Peyer's patch (tissue), 4 donors: ENCODE data around the gene B4GALNT1. TPM values are rescaled to one million over a fixed set of nuclear protein-coding genes. Genes with fewer than 3 reads are reported as not detected.

ENCODE experiments used
- DNase-seq, 3 donors: peaks; one replicate each; pipeline ENCODE4 v3.0.0-alpha.2; 2017 to 2019
- H3K27ac ChIP-seq, 4 donors: fragments of 200-600 bp; sonication (generic); one replicate each; pipeline ENCODE4 v1.5.1; 2016 to 2019
- H3K27me3 ChIP-seq, 2 donors: fragments of 200-600 bp; sonication (generic); one replicate each; pipeline ENCODE4 v1.5.1; 2019
- H3K36me3 ChIP-seq, 3 donors: fragments of 200-600 bp; sonication (generic); one replicate each; pipeline ENCODE4 v1.5.1; 2016 to 2019
- H3K4me1 ChIP-seq, 4 donors: fragments of 200-600 bp; sonication (generic); one replicate each; pipeline ENCODE4 v1.5.1; 2016 to 2019
- H3K4me3 ChIP-seq, 4 donors: fragments of 200-600 bp; sonication (generic); 1 replicate in 3 of 4; 2 replicates in 1 of 4; pipeline ENCODE4 v1.5.1; 2016 to 2019; ENCODE audit warnings: mild to moderate bottlenecking in 1 of 4
- H3K9me3 ChIP-seq, 4 donors: fragments of 200-600 bp; sonication (generic); one replicate each; pipeline ENCODE4 v1.5.1; 2016 to 2019; ENCODE audit warnings: mild to moderate bottlenecking in 1 of 4
- CTCF ChIP-seq, 6 experiments: fragments of 450-650 bp in 4 of 6; fragments of 200-600 bp in 2 of 6; sonication (generic) in 1 of 6; IDR thresholded peaks; one replicate each; pipeline ENCODE4 v1.5.1; 2017 to 2019; ENCODE audit warnings: antibody characterized with exemption in 6 of 6, mild to moderate bottlenecking in 3 of 6, moderate library complexity in 1 of 6
- POLR2A ChIP-seq, 2 donors: fragments of 450-650 bp; IDR thresholded peaks; one replicate each; pipeline ENCODE4 v1.5.1; 2017; ENCODE audit warnings: antibody characterized with exemption in 2 of 2, mild to moderate bottlenecking in 2 of 2, moderate library complexity in 2 of 2
- total RNA-seq, 4 donors: library from RNA; depleted of rRNA; stranded (reverse); fragments of >200 nt; gene quantifications; one replicate each; pipeline ENCODE4 v1.1.0, GENCODE V29; 2016

The B4GALNT1 gene
- total RNA-seq, 4 donors from 2014 or later, result 0.40 TPM; not detected in 3

DNA sequence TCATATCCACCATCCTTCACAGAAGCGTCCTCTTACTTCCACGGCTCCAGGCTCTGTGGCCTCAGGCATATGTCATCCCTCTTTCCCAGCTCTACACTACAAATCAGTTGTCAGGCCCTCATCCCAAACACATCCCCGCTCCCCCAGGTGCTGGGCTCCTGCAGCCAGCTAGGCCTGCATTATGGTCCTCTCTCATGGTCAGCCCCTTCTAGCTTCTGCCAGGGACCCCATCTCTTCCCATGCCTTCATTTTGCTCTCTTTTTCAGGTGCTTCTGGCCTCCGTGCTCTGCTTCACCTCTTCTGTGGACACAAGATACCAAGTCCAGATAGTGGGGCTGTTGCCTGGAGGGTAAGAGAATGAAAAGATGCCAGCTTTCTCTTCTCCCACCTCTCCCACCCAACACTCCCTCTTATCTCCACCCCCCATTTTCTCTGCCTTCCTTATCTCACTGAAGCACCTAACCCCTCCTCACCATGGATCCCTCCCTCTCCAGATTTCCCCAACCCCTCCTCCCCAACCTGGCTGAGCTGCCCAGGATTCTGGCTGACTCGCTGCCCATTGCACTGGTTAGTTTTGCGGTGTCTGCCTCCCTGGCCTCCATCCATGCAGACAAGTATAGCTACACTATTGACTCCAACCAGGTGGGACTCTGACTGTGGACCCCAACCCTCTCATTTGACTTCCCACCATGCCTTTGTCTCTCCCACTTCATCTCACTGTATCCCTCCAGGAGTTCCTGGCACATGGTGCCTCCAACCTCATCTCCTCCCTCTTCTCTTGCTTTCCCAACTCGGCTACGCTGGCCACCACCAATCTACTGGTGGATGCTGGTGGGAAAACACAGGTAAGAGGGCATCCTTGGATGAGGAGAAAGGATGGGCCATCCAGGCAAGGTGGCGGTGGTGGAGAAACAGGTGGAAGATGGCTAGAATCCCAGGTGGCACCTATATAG, 10.4 kb downstream of the B4GALNT1 start:
- no peak for DNase-seq
- Histone ChIP-seq H3K4me1 (peaks cover 3 to 27% (median 14%) of the 10 kb centered on the region in 4 donors), H3K9me3 (no peaks in the 10 kb centered on the region), H3K4me3 (no peak overlapping the region), H3K27me3 (peaks cover 0 to 28% of the 10 kb centered on the region in 2 donors), H3K27ac (no peak overlapping the region), H3K36me3 (no peaks in the 10 kb centered on the region)
- TF ChIP-seq CTCF (IDR thresholded peaks at IDR 0.05), result no peak

GRCh38 chr12:57621497-57622292, 11.3 kb downstream of the B4GALNT1 start:
- peak; percentile 55 to 79 (median 75) for DNase-seq

GRCh38 chr12:57620936-57621496, 12.0 kb downstream of the B4GALNT1 start:
- H3K4me1 ChIP-seq, result peaks cover 3 to 23% (median 12%) of the 10 kb centered on the region in 4 donors
- no peak overlapping the region for H3K27ac ChIP-seq
- H3K9me3 ChIP-seq, result no peaks in the 10 kb centered on the region
- peak overlapping the region; percentile 1 to 52 (median 42) for H3K4me3 ChIP-seq
- TF ChIP-seq CTCF (IDR thresholded peaks at IDR 0.05) (no peak), POLR2A (IDR thresholded peaks at IDR 0.05) (no peak)
- DNase-seq, result no peak
- no peaks in the 10 kb centered on the region for H3K36me3 ChIP-seq
- peaks cover 0 to 25% of the 10 kb centered on the region in 2 donors for H3K27me3 ChIP-seq

More at GRCh38 chr12:57621497-57622292, 11.3 kb downstream of the B4GALNT1 start:
- Histone ChIP-seq H3K27me3 (peaks cover 0 to 25% of the 10 kb centered on the region in 2 donors), H3K4me1 (peaks cover 3 to 23% (median 12%) of the 10 kb centered on the region in 4 donors), H3K27ac (no peak overlapping the region), H3K36me3 (no peaks in the 10 kb centered on the region), H3K4me3 (peak overlapping the region; percentile 1 to 52 (median 42)), H3K9me3 (no peaks in the 10 kb centered on the region)
- TF ChIP-seq CTCF (IDR thresholded peaks at IDR 0.05), result peak; percentile 62 to 88 (median 80)
- TF ChIP-seq POLR2A (IDR thresholded peaks at IDR 0.05), result no peak

DNA sequence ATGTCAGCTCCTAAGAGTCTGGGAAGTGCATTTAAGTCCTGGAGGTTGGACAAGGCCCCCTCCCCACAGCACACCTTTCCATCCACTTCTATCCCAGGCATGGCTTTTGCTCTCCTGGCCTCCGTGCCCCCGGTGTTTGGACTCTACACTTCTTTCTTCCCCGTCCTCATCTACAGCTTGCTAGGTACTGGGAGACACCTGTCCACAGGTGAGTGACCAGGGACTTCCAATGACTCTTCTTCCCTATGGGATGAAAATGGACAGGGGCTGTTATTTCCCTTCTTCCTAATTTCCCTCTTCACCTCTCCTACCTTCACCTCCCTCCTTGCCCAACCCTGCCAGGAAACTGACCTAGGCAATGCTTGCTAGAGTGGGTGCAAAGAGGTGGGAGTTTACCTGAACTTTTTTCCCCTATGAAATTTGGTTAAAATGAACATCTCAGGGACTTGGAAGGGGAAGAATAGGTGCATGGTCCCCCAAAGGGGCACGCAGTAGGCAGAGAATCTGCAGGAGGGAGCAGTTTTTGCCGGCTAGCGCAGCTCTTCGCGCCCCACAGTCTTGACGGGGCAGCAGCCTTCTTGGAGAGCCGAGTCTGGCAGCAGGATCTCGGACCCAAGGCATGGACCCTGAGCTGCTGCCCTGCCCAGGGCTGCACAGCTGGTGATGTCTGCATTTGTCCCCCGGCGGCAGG, 12.6 kb downstream of the B4GALNT1 start:
- Histone ChIP-seq H3K4me1 (peaks cover 3 to 23% (median 12%) of the 10 kb centered on the region in 4 donors), H3K4me3 (peak overlapping the region in 3 of 4 donors; percentile 39 to 52 (median 46)), H3K27ac (no peak overlapping the region), H3K27me3 (peaks cover 0 to 25% of the 10 kb centered on the region in 2 donors), H3K9me3 (no peaks in the 10 kb centered on the region), H3K36me3 (no peaks in the 10 kb centered on the region)
- no peak for TF ChIP-seq POLR2A (IDR thresholded peaks at IDR 0.05)
- no peak for TF ChIP-seq CTCF (IDR thresholded peaks at IDR 0.05)
- no peak for DNase-seq
